Endothelial cell of umbilical vein (primary cell): ENCODE measurements around the gene TMEM131. TPM values are rescaled to one million over a fixed set of nuclear protein-coding genes. Genes with fewer than 3 reads are reported as not detected.

Source experiments
- BruUV-seq: library from RNA; stranded (reverse); fragments of 400-500 nt; replicated peaks from 2 replicates; lab custom pipeline; 2021; lab: Mats Ljungman, UMichigan
- CTCF ChIA-PET: fragments of 300-600, 350-600 bp; sonication (Branson Sonifier 250); formaldehyde crosslinking; loops from one replicate; lab custom pipeline; 2021; ENCODE audit warnings: antibody characterized with exemption, inconsistent platforms; lab: Charles Lee
- POLR2A ChIA-PET: fragments of 300-600, 350-600 bp; sonication (Branson Sonifier 250); formaldehyde crosslinking; loops from one replicate; lab custom pipeline; 2021; ENCODE audit warnings: antibody characterized with exemption, inconsistent platforms; lab: Charles Lee
- DNase-seq: peaks from one replicate; pipeline ENCODE4 v3.0.0-alpha.2; 2011; ENCODE audit warnings: low read depth, low spot score
- FAIRE-seq: peaks from 2 replicates; lab custom pipeline; 2011; peaks lifted over from hg19 to GRCh38; lab: Jason Lieb, UNC
- H2AFZ ChIP-seq: 2 replicates; pipeline ENCODE4 v1.6.0; 2012; ENCODE audit warnings: low read depth, low read length, control low read depth, inconsistent platforms
- H3K27ac ChIP-seq: 2 replicates; pipeline ENCODE4 v1.5.1; 2011; ENCODE audit warnings: low read depth, mild to moderate bottlenecking, control low read depth, low read length, moderate library complexity; ENCODE audit not compliant: insufficient read depth
- H3K27me3 ChIP-seq, 2 experiments: 2 replicates each; pipeline versions ENCODE4 v1.6.0 to v1.6.1; 2011; ENCODE audit warnings: low read length in 2 of 2, mixed read lengths in 1 of 2; ENCODE audit not compliant: control insufficient read depth in 2 of 2, insufficient read depth in 2 of 2
- H3K36me3 ChIP-seq, 2 experiments: 2 replicates in 1 of 2; 3 replicates in 1 of 2; pipeline ENCODE4 v1.5.1; 2011; ENCODE audit warnings: low read length in 2 of 2, mild to moderate bottlenecking in 1 of 2, moderate library complexity in 1 of 2; ENCODE audit not compliant: control insufficient read depth in 2 of 2, insufficient read depth in 2 of 2; ENCODE audit errors: extremely low read depth in 1 of 2
- H3K4me1 ChIP-seq: 3 replicates; pipeline ENCODE4 v1.5.1; 2011; ENCODE audit warnings: mild to moderate bottlenecking, low read length; ENCODE audit not compliant: control insufficient read depth, insufficient read depth; ENCODE audit errors: extremely low read depth
- H3K4me2 ChIP-seq: 2 replicates; pipeline ENCODE4 v1.6.1; 2011; ENCODE audit warnings: low read length, control low read depth, mixed read lengths; ENCODE audit not compliant: insufficient read depth
- H3K4me3 ChIP-seq, 3 experiments: fragments of 200-600 bp in 1 of 3; sonication (generic), shearing (Covaris generic) in 1 of 3; replicated peaks in 1 of 3; 2 replicates each; pipeline ENCODE4 v1.5.1; 2011 to 2016; ENCODE audit warnings: control low read depth in 3 of 3, low read length in 3 of 3, mild to moderate bottlenecking in 2 of 3, inconsistent platforms in 1 of 3, low read depth in 1 of 3, moderate library complexity in 1 of 3; ENCODE audit not compliant: insufficient read depth in 1 of 3
- H3K79me2 ChIP-seq: 2 replicates; pipeline ENCODE4 v1.6.0; 2012; ENCODE audit warnings: low read length, inconsistent platforms; ENCODE audit not compliant: control insufficient read depth, insufficient read depth
- H3K9ac ChIP-seq: replicated peaks from 2 replicates; pipeline ENCODE3; 2011; ENCODE audit warnings: low read length, control low read depth; ENCODE audit not compliant: insufficient read depth; ENCODE audit errors: extremely low read depth
- H3K9me1 ChIP-seq: replicated peaks from 3 replicates; pipeline ENCODE4 v1.6.0; 2011; ENCODE audit warnings: mild to moderate bottlenecking, low read length; ENCODE audit not compliant: control insufficient read depth, insufficient read depth; ENCODE audit errors: extremely low read depth
- H3K9me3 ChIP-seq: replicated peaks from 2 replicates; pipeline ENCODE4 v1.5.1; 2012; ENCODE audit warnings: low read length, inconsistent platforms; ENCODE audit not compliant: control insufficient read depth, insufficient read depth
- H4K20me1 ChIP-seq: replicated peaks from 2 replicates; pipeline ENCODE3; 2011; ENCODE audit warnings: mild to moderate bottlenecking, low read length; ENCODE audit not compliant: control insufficient read depth, insufficient read depth; ENCODE audit errors: extremely low read depth
- EZH2 ChIP-seq: IDR thresholded peaks from 2 replicates; pipeline ENCODE4 v1.6.1; 2012; ENCODE audit warnings: borderline replicate concordance, low read depth, mild to moderate bottlenecking, moderate library complexity, low read length, inconsistent platforms; ENCODE audit not compliant: severe bottlenecking
- FOS ChIP-seq: IDR thresholded peaks from 2 replicates; pipeline ENCODE4 v1.6.1; 2011; ENCODE audit warnings: mild to moderate bottlenecking, low read length, moderate library complexity, borderline replicate concordance; ENCODE audit not compliant: insufficient read depth
- GATA2 ChIP-seq: IDR thresholded peaks from 2 replicates; pipeline ENCODE4 v1.7.0; 2011; ENCODE audit warnings: low read depth, mild to moderate bottlenecking, moderate library complexity, mixed read lengths, low read length; ENCODE audit not compliant: insufficient read length, insufficient read depth
- JUN ChIP-seq: IDR thresholded peaks from 2 replicates; pipeline ENCODE4 v1.6.1; 2011; ENCODE audit warnings: borderline replicate concordance, low read depth; ENCODE audit not compliant: insufficient read length, insufficient read depth
- MAX ChIP-seq: IDR thresholded peaks from 2 replicates; pipeline ENCODE4 v1.6.1; 2011; ENCODE audit not compliant: insufficient read depth, insufficient read length
- MYC ChIP-seq: IDR thresholded peaks from one replicate; pipeline ENCODE4 v1.6.1; 2011; ENCODE audit warnings: mild to moderate bottlenecking, low read depth, low read length
- POLR2A ChIP-seq: IDR thresholded peaks from 2 replicates; pipeline ENCODE4 v1.6.1; 2012; ENCODE audit warnings: low read depth, mild to moderate bottlenecking, control low read depth, low read length
- POLR2AphosphoS5 ChIP-seq: IDR thresholded peaks from 2 replicates; pipeline ENCODE4 v1.6.1; 2012; ENCODE audit warnings: low read depth, mild to moderate bottlenecking, control low read depth, low read length, moderate library complexity; ENCODE audit not compliant: insufficient read depth
- dilution Hi-C: fragments of 300-500 bp; cut with MboI; formaldehyde crosslinking; loops from one replicate; pipeline ENCODE4 v1.15.0; 2019; ENCODE audit warnings: low sequenced_read_pairs; ENCODE audit not compliant: extremely low pct_ligation_motif_present
- intact Hi-C: fragments of 100-400 bp; cut with micrococcal nuclease; formaldehyde crosslinking; loops from one replicate; pipeline ENCODE4 v1.10.0; 2022
- polyA plus RNA-seq, 4 experiments: library from polyadenylated mRNA; depleted of rRNA in 3 of 4; stranded (reverse) in 3 of 4; unstranded in 1 of 4; fragments of >200 nt; gene quantifications; 2 replicates each; pipeline versions ENCODE4 v1.2.1 to v1.2.3, GENCODE V29; 2011 to 2012; ENCODE audit warnings: missing spikeins in 1 of 4
- total RNA-seq: library from RNA; stranded (reverse); gene quantifications from 2 replicates; pipeline ENCODE4 v1.2.3, GENCODE V29; 2021
- TF ChIP-seq, protein P1 (sequence below), 2 donors: IDR thresholded peaks; 1 replicate in 1 of 2; 2 replicates in 1 of 2; pipeline ENCODE4 v1.5.1; 2011; ENCODE audit warnings: low read length in 2 of 2, mild to moderate bottlenecking in 2 of 2, moderate library complexity in 2 of 2, control low read depth in 1 of 2, inconsistent platforms in 1 of 2, low read depth in 1 of 2; ENCODE audit not compliant: insufficient read depth in 1 of 2; ENCODE audit errors: extremely low read depth in 1 of 2

Gene TMEM131
- total and polyA plus RNA-seq, 2 donors (not counting 3 experiments of a cell fraction or from before 2014, with no cell fraction given) = 12.2 to 28.6 TPM

DNA sequence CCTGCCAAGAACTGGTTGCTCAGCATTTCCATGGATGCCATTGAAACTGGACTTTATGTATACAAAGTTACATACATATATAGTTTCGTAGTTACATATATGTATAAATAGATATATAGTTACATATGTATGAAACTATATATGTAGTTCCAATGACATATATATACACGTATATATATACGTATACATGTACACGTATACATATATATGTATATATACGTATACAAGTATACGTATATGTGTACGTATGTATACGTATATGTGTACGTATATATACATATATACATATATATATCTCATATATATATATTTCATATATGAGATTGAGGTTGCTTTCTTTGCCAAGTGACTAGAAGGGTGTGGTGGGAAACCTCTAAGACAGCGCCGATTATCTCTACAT lies 10.6 kb upstream of the TMEM131 start:
- dilution Hi-C loops = no loop called here
- FAIRE-seq = no peak

More for the DNA sequence above, 10.6 kb upstream of the TMEM131 start:
- TF ChIP-seq JUN (no peak), MYC (no peak), EZH2 (no peak), MAX (no peak), POLR2A (no peak), POLR2AphosphoS5 (no peak), GATA2 (no peak), FOS (no peak)
- TF ChIP-seq, protein P1, sequence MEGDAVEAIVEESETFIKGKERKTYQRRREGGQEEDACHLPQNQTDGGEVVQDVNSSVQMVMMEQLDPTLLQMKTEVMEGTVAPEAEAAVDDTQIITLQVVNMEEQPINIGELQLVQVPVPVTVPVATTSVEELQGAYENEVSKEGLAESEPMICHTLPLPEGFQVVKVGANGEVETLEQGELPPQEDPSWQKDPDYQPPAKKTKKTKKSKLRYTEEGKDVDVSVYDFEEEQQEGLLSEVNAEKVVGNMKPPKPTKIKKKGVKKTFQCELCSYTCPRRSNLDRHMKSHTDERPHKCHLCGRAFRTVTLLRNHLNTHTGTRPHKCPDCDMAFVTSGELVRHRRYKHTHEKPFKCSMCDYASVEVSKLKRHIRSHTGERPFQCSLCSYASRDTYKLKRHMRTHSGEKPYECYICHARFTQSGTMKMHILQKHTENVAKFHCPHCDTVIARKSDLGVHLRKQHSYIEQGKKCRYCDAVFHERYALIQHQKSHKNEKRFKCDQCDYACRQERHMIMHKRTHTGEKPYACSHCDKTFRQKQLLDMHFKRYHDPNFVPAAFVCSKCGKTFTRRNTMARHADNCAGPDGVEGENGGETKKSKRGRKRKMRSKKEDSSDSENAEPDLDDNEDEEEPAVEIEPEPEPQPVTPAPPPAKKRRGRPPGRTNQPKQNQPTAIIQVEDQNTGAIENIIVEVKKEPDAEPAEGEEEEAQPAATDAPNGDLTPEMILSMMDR (IDR thresholded peaks at IDR 0.05; ENCODE audit: extremely low read depth in 1 of 2, insufficient read depth in 1 of 2, low read depth in 1 of 2, low read length in 2 of 2) = no peak
- no peaks in the 10 kb centered on the region for H3K9me1 ChIP-seq
- no peak overlapping the region for H3K27ac ChIP-seq
- H3K4me2 ChIP-seq = no peak overlapping the region
- H3K4me1 ChIP-seq = no peaks in the 10 kb centered on the region
- no peak overlapping the region for H3K4me3 ChIP-seq
- intact Hi-C loops = no loop called here
- no TSS peak for BruUV-seq
- no peaks in the 10 kb centered on the region for H3K36me3 ChIP-seq
- no peaks in the 10 kb centered on the region for H3K79me2 ChIP-seq
- H3K9me3 ChIP-seq = no peaks in the 10 kb centered on the region
- H4K20me1 ChIP-seq = no peaks in the 10 kb centered on the region
- ChIA-PET POLR2A (no interaction called here), CTCF (no interaction called here)
- DNase-seq = no peak
- peaks cover 2 to 4% of the 10 kb centered on the region in 2 experiments for H3K27me3 ChIP-seq
- no peak overlapping the region for H2AFZ ChIP-seq
- no peak overlapping the region for H3K9ac ChIP-seq
